Endothelial cell (in vitro differentiated cells): ENCODE measurements around the gene ADRA2B. TPM values are rescaled to one million over a fixed set of nuclear protein-coding genes. Genes with fewer than 3 reads are reported as not detected.

ENCODE experiments used
- DNase-seq: peaks from one replicate; pipeline ENCODE4 v3.0.0; 2021; ENCODE audit warnings: low spot score
- H3K27ac Mint-ChIP-seq: one replicate; pipeline ENCODE4 v1.8.0; 2021; ENCODE audit warnings: mixed read lengths, inconsistent platforms; ENCODE audit not compliant: unreplicated experiment
- H3K27me3 Mint-ChIP-seq: one replicate; pipeline ENCODE4 v1.8.0; 2021; ENCODE audit warnings: mild to moderate bottlenecking, moderate library complexity, mixed read lengths, inconsistent platforms; ENCODE audit not compliant: unreplicated experiment
- H3K36me3 Mint-ChIP-seq: one replicate; pipeline ENCODE4 v1.8.0; 2021; ENCODE audit warnings: mild to moderate bottlenecking, low read depth, mixed read lengths, inconsistent platforms; ENCODE audit not compliant: unreplicated experiment
- H3K4me1 Mint-ChIP-seq: one replicate; pipeline ENCODE4 v1.8.0; 2021; ENCODE audit warnings: mild to moderate bottlenecking, mixed read lengths, inconsistent platforms; ENCODE audit not compliant: unreplicated experiment
- H3K4me3 Mint-ChIP-seq: one replicate; pipeline ENCODE4 v1.8.0; 2021; ENCODE audit warnings: mild to moderate bottlenecking, mixed read lengths, inconsistent platforms; ENCODE audit not compliant: unreplicated experiment
- H3K9me3 Mint-ChIP-seq: one replicate; pipeline ENCODE4 v1.8.0; 2021; ENCODE audit warnings: mixed read lengths, inconsistent platforms; ENCODE audit not compliant: unreplicated experiment
- CTCF ChIP-seq: fragments of 200-600 bp; sonication (generic); IDR thresholded peaks from one replicate; pipeline ENCODE4 v1.5.0; 2021; ENCODE audit warnings: antibody characterized with exemption; ENCODE audit not compliant: unreplicated experiment
- total RNA-seq: library from RNA; stranded (reverse); fragmentation: NEBNext Ultra II Directional; extraction: Animal tissue kit (Norgen Biotek cat#: 25700); gene quantifications from one replicate; pipeline ENCODE4 v1.2.1, GENCODE V29; 2021; ENCODE audit not compliant: unreplicated experiment

ADRA2B gene
- total RNA-seq, 1 donor from 2014 or later, result 0.46 TPM

GRCh38 chr2:96102596-96103186 lies 13.7 kb downstream of the ADRA2B start:
- H3K4me3 Mint-ChIP-seq, result no peak overlapping the region
- no peak overlapping the region for H3K27ac Mint-ChIP-seq
- H3K9me3 Mint-ChIP-seq, result no peaks in the 10 kb centered on the region
- H3K36me3 Mint-ChIP-seq, result peaks cover 5% of the 10 kb centered on the region
- no peaks in the 10 kb centered on the region for H3K4me1 Mint-ChIP-seq
- no peak for DNase-seq
- peaks cover 15% of the 10 kb centered on the region for H3K27me3 Mint-ChIP-seq
- no peak for TF ChIP-seq CTCF

GRCh38 chr2:96100893-96101304 lies 15.5 kb downstream of the ADRA2B start:
- peaks cover 13% of the 10 kb centered on the region for H3K27me3 Mint-ChIP-seq
- H3K27ac Mint-ChIP-seq, result no peak overlapping the region
- no peak overlapping the region for H3K4me3 Mint-ChIP-seq
- no peak for TF ChIP-seq CTCF
- H3K9me3 Mint-ChIP-seq, result no peaks in the 10 kb centered on the region
- peak; percentile 1 for DNase-seq
- H3K4me1 Mint-ChIP-seq, result no peaks in the 10 kb centered on the region
- peaks cover 5% of the 10 kb centered on the region for H3K36me3 Mint-ChIP-seq

GRCh38 chr2:96099861-96100798 lies 16.2 kb downstream of the ADRA2B start:
- H3K4me1 Mint-ChIP-seq, result no peaks in the 10 kb centered on the region
- no peak overlapping the region for H3K4me3 Mint-ChIP-seq
- peaks cover 4% of the 10 kb centered on the region for H3K36me3 Mint-ChIP-seq
- peak; percentile 2 for DNase-seq
- no peaks in the 10 kb centered on the region for H3K9me3 Mint-ChIP-seq
- H3K27me3 Mint-ChIP-seq, result peaks cover 13% of the 10 kb centered on the region
- no peak for TF ChIP-seq CTCF
- no peak overlapping the region for H3K27ac Mint-ChIP-seq

- H3K9me3 Mint-ChIP-seq, result no peaks in the 10 kb centered on the region
- H3K36me3 Mint-ChIP-seq, result no peaks in the 10 kb centered on the region
- DNase-seq, result peak; percentile 4
- TF ChIP-seq CTCF, result no peak
- H3K4me3 Mint-ChIP-seq, result no peak overlapping the region
- peaks cover 13% of the 10 kb centered on the region for H3K27me3 Mint-ChIP-seq
- H3K27ac Mint-ChIP-seq, result no peak overlapping the region
- H3K4me1 Mint-ChIP-seq, result no peaks in the 10 kb centered on the region
Observed at GRCh38 chr2:96098900-96099590, 17.3 kb downstream of the ADRA2B start.
